K562 (cell line): ENCODE data around the gene LGALS3BP. TPM values are rescaled to one million over a fixed set of nuclear protein-coding genes. Genes with fewer than 3 reads are reported as not detected.

Source experiments
- ATAC-seq: fragments of 200-7000 bp; cut with Tn5 transposase; 3 replicates; pipeline ENCODE4 v1.9.1; 2020; ENCODE audit warnings: moderate library complexity
- BruUV-seq: library from RNA; stranded (reverse); fragments of 400-500 nt; replicated peaks from 2 replicates; lab custom pipeline; 2021; lab: Mats Ljungman, UMichigan
- CTCF ChIA-PET: fragments of 300-600 bp; formaldehyde crosslinking; extraction: SDS; loops from one replicate; lab custom pipeline; 2021; ENCODE audit warnings: low intra/inter-chr PET ratio; lab: Yijun Ruan, JAX
- POLR2A ChIA-PET: fragments of 300-600, 350-650 bp; sonication (Branson Sonifier 250); formaldehyde crosslinking; extraction: SDS; loops from one replicate; lab custom pipeline; 2021; ENCODE audit warnings: antibody characterized with exemption, inconsistent platforms; lab: Yijun Ruan, JAX
- DNase-seq, 4 experiments: peaks; one replicate each; pipeline versions ENCODE4 v3.0.0 to v3.0.0-alpha.2; 2011 to 2018; ENCODE audit warnings: low spot score in 3 of 4, mixed read lengths in 3 of 4; ENCODE audit errors: extremely low read depth in 1 of 4
- FAIRE-seq: peaks from 2 replicates; lab custom pipeline; 2011; peaks lifted over from hg19 to GRCh38; lab: Jason Lieb, UNC
- H2AFZ ChIP-seq: 2 replicates; pipeline ENCODE4 v1.6.0; 2011; ENCODE audit warnings: low read depth, low read length, control low read depth, inconsistent platforms
- H3K27ac ChIP-seq: fragments of 200-600 bp; 3 replicates; pipeline ENCODE4 v1.8.0; 2011; ENCODE audit warnings: low read depth, mild to moderate bottlenecking, control low read depth, inconsistent platforms, low read length, moderate library complexity, mixed read lengths; ENCODE audit errors: extremely low read depth
- H3K27me3 ChIP-seq, 2 experiments: fragments of 300-600 bp in 1 of 2; 2 replicates in 1 of 2; 3 replicates in 1 of 2; pipeline versions ENCODE4 v1.6.0 to v1.8.0; 2011; ENCODE audit warnings: inconsistent platforms in 2 of 2, low read length in 2 of 2, mild to moderate bottlenecking in 1 of 2, mixed read lengths in 1 of 2, moderate library complexity in 1 of 2; ENCODE audit not compliant: control insufficient read depth in 2 of 2, insufficient read depth in 2 of 2
- H3K36me3 ChIP-seq: fragments of 300-600 bp; 3 replicates; pipeline ENCODE4 v1.8.0; 2011; ENCODE audit warnings: mild to moderate bottlenecking, low read length, inconsistent platforms; ENCODE audit not compliant: control insufficient read depth, insufficient read depth
- H3K4me1 ChIP-seq, 2 experiments: fragments of 200-600 bp in 1 of 2; replicated peaks in 1 of 2; 2 replicates in 1 of 2; 3 replicates in 1 of 2; pipeline versions ENCODE4 v1.5.1 to v1.8.0; 2011; ENCODE audit warnings: inconsistent platforms in 2 of 2, low read length in 2 of 2, mild to moderate bottlenecking in 1 of 2, mixed read lengths in 1 of 2, moderate library complexity in 1 of 2; ENCODE audit not compliant: control insufficient read depth in 2 of 2, insufficient read depth in 2 of 2
- H3K4me2 ChIP-seq: 2 replicates; pipeline ENCODE4 v1.6.1; 2011; ENCODE audit warnings: low read length, control low read depth, inconsistent platforms, mixed read lengths; ENCODE audit not compliant: insufficient read depth
- H3K4me3 ChIP-seq: fragments of 200-600 bp; sonication (generic), shearing (Covaris generic); 2 replicates; pipeline ENCODE4 v1.5.1; 2016; ENCODE audit warnings: control low read depth, inconsistent platforms
- H3K79me2 ChIP-seq: fragments of 200-600 bp; 3 replicates; pipeline ENCODE4 v1.8.0; 2011; ENCODE audit warnings: low read length, inconsistent platforms; ENCODE audit not compliant: control insufficient read depth, insufficient read depth
- H3K9ac ChIP-seq, 2 experiments: 2 replicates each; pipeline versions ENCODE4 v1.6.0 to v1.6.1; 2011; ENCODE audit warnings: low read depth in 2 of 2, low read length in 2 of 2, control low read depth in 1 of 2, inconsistent platforms in 1 of 2, mild to moderate bottlenecking in 1 of 2, mixed read lengths in 1 of 2; ENCODE audit not compliant: insufficient read depth in 1 of 2
- H3K9me1 ChIP-seq: one replicate; pipeline ENCODE4 v1.6.0; 2011; ENCODE audit warnings: inconsistent platforms, mild to moderate bottlenecking, low read length, moderate library complexity; ENCODE audit not compliant: control insufficient read depth, insufficient read depth
- H3K9me3 ChIP-seq: replicated peaks from 2 replicates; pipeline ENCODE4 v1.5.1; 2011; ENCODE audit warnings: low read depth, low read length, inconsistent platforms; ENCODE audit not compliant: control insufficient read depth, insufficient read depth
- H4K20me1 ChIP-seq: replicated peaks from 2 replicates; pipeline ENCODE4 v1.6.1; 2011; ENCODE audit warnings: low read length, inconsistent platforms, mixed read lengths; ENCODE audit not compliant: control insufficient read depth, insufficient read depth
- CCAR2 ChIP-seq: fragments of 200-400 bp; formaldehyde crosslinking; IDR thresholded peaks from 2 replicates; pipeline ENCODE4 v1.6.1; 2017; ENCODE audit warnings: mild to moderate bottlenecking, low read depth, low read length
- HDGF ChIP-seq: fragments of 450-650 bp; IDR thresholded peaks from 2 replicates; pipeline ENCODE4 v1.6.1; 2016
- RBM34 ChIP-seq: fragments of 200-400 bp; formaldehyde crosslinking; IDR thresholded peaks from 2 replicates; pipeline ENCODE4 v1.6.1; 2018; ENCODE audit warnings: low read length, borderline replicate concordance; ENCODE audit not compliant: insufficient read depth
- SMAD1 ChIP-seq: fragments of 150-350 bp; IDR thresholded peaks from 2 replicates; pipeline ENCODE4 v1.6.1; 2014; ENCODE audit warnings: low read length, low read depth; ENCODE audit not compliant: partially characterized antibody
- SMARCE1 ChIP-seq: fragments of 450-650 bp; IDR thresholded peaks from 2 replicates; pipeline ENCODE4 v1.7.1; 2016; ENCODE audit warnings: mild to moderate bottlenecking
- ZFPM2 ChIP-seq: fragments of 250-450 bp; sonication (Bioruptor Pico); IDR thresholded peaks from 2 replicates; pipeline ENCODE4 v1.5.1; 2022; ENCODE audit warnings: mild to moderate bottlenecking
- ZNF780A ChIP-seq: fragments of 250-450 bp; sonication (Bioruptor Pico); IDR thresholded peaks from 2 replicates; pipeline ENCODE4 v1.5.0; 2021; ENCODE audit warnings: mild to moderate bottlenecking
- WGBS: fragments of 100-300 bp; shearing (Covaris generic); methylation state at CpG from one replicate; pipeline ENCODE4 v1.1.6; 2016; ENCODE audit warnings: low coverage, mixed read lengths; ENCODE audit not compliant: insufficient coverage; ENCODE audit errors: missing lambda C conversion rate; 5-methylcytosine and 5-hydroxymethylcytosine counted together
- in situ Hi-C: fragments of 300-500 bp; cut with MboI; formaldehyde crosslinking; loops from 4 replicates; pipeline ENCODE4 v1.15.0; 2018; ENCODE audit warnings: inconsistent platforms, mixed read lengths
- intact Hi-C: fragments of 100-400 bp; cut with micrococcal nuclease; formaldehyde crosslinking; loops from 2 replicates; pipeline ENCODE4 v1.14.2; 2022
- polyA plus RNA-seq, 8 experiments: library from polyadenylated mRNA; depleted of rRNA in 4 of 8; stranded (reverse) in 5 of 8; unstranded in 3 of 8; fragments of >200 nt; fragmentation: Nextera tagmentation in 2 of 8; fragmentation: Illumina TruSeq in 1 of 8; extraction: Ambion mirVana in 2 of 8; extraction: Trizol in 1 of 8; gene quantifications; 2 replicates each; pipeline versions ENCODE4 v1.2.1 to v1.2.3, GENCODE V29; 2011 to 2014; ENCODE audit warnings: inconsistent platforms in 1 of 8, missing spikeins in 1 of 8
- total RNA-seq, 7 experiments: library from RNA; depleted of rRNA in 6 of 7; stranded (reverse); fragments of >200 nt in 6 of 7; fragmentation: Illumina TruSeq in 2 of 7; extraction: Trizol in 2 of 7; gene quantifications; 2 replicates each; pipeline versions ENCODE4 v1.2.1 to v1.2.3, GENCODE V29; 2011 to 2021; ENCODE audit warnings: low replicate concordance in 1 of 7
- TF ChIP-seq, protein P1 (sequence below): sonication (generic); formaldehyde crosslinking; IDR thresholded peaks from 2 replicates; pipeline ENCODE4 v1.8.1; 2023; ENCODE audit warnings: mild to moderate bottlenecking, missing genetic modification reagents, moderate library complexity
- TF ChIP-seq, protein P2 (sequence below): fragments of 250-450 bp; sonication (Bioruptor Pico); IDR thresholded peaks from 2 replicates; pipeline ENCODE4 v1.4.0; 2020; ENCODE audit warnings: mild to moderate bottlenecking, moderate library complexity

LGALS3BP gene
- total and polyA plus RNA-seq, 9 of the 15 experiments (the other 6 are each of a cell fraction or from before 2014, with no cell fraction given), result 0.39 to 5.3 (median 3.2) TPM

DNA sequence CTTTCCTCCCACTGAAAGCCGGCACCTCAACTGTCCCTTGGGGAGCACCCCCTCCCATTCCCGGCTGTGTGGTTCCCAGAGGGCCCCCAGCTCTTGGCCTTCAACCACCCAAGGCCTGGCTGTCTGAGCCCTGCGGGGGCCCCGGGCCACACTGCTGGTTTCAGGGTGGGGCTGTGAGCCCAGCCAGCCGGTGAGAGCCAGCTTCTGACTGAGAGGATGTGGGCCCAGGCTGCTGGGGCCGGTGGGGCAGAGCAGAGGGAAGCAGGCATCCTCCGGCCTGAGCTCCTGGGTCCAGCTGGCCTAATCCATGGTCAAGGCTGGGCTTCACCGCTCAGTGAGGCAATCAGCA is 875 bp upstream of the LGALS3BP start:
- Histone ChIP-seq H3K79me2 (no peaks in the 10 kb centered on the region), H3K9ac (peak overlapping the region in 1 of 2 experiments; percentile 31; a peak in 1 of 4 replicates), H3K36me3 (no peaks in the 10 kb centered on the region), H3K4me2 (no peak overlapping the region), H2AFZ (no peak overlapping the region; the same call in 1 of the 2 replicates), H3K27ac (no peak overlapping the region), H3K27me3 (no peaks in the 10 kb centered on the region), H3K9me1 (no peaks in the 10 kb centered on the region), H4K20me1 (no peaks in the 10 kb centered on the region), H3K4me3 (no peak overlapping the region), H3K9me3 (no peaks in the 10 kb centered on the region), H3K4me1 (peaks cover under 1 to 39% of the 10 kb centered on the region in 2 experiments; a peak in 4 of 5 replicates)
- WGBS, result 49% methylated on average over 8 of the region's 8 CpGs
- CTCF ChIA-PET, result no interaction called here
- in situ Hi-C loops, result no loop called here
- peak; percentile 14; the same call in 2 of the 3 replicates for ATAC-seq
- intact Hi-C loops, result no loop called here
- POLR2A ChIA-PET, result no interaction called here
- BruUV-seq, result no TSS peak
- TF ChIP-seq RBM34, result no peak
- no peak for TF ChIP-seq ZFPM2 (CRISPR knock-in tag)
- TF ChIP-seq, protein P1, sequence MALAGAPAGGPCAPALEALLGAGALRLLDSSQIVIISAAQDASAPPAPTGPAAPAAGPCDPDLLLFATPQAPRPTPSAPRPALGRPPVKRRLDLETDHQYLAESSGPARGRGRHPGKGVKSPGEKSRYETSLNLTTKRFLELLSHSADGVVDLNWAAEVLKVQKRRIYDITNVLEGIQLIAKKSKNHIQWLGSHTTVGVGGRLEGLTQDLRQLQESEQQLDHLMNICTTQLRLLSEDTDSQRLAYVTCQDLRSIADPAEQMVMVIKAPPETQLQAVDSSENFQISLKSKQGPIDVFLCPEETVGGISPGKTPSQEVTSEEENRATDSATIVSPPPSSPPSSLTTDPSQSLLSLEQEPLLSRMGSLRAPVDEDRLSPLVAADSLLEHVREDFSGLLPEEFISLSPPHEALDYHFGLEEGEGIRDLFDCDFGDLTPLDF, result no peak
- TF ChIP-seq CCAR2, result no peak
- TF ChIP-seq SMARCE1, result no peak
- TF ChIP-seq, protein P2, sequence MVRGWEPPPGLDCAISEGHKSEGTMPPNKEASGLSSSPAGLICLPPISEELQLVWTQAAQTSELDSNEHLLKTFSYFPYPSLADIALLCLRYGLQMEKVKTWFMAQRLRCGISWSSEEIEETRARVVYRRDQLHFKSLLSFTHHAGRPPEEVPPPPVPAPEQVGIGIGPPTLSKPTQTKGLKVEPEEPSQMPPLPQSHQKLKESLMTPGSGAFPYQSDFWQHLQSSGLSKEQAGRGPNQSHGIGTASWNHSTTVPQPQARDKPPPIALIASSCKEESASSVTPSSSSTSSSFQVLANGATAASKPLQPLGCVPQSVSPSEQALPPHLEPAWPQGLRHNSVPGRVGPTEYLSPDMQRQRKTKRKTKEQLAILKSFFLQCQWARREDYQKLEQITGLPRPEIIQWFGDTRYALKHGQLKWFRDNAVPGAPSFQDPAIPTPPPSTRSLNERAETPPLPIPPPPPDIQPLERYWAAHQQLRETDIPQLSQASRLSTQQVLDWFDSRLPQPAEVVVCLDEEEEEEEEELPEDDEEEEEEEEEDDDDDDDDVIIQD (CRISPR knock-in tag), result no peak
- no peak for TF ChIP-seq SMAD1
- no peak for TF ChIP-seq HDGF
- TF ChIP-seq ZNF780A (CRISPR knock-in tag), result no peak
- no peak for FAIRE-seq
- no peak for DNase-seq
